HEK293T (cell line): Measurements from ENCODE around the gene PDE10A.

ENCODE experiments used
- CTCF ChIA-PET: fragments of 350-600 bp; formaldehyde crosslinking; extraction: SDS; loops from one replicate; lab custom pipeline; 2021; ENCODE audit warnings: antibody characterized with exemption, inconsistent platforms; lab: Yijun Ruan, JAX
- POLR2A ChIA-PET: fragments of 350-600 bp; formaldehyde crosslinking; extraction: SDS; loops from one replicate; lab custom pipeline; 2020; ENCODE audit warnings: antibody characterized with exemption, inconsistent platforms; lab: Yijun Ruan, JAX
- DNase-seq: peaks from one replicate; pipeline ENCODE4 v3.0.0; 2012; ENCODE audit warnings: mixed read lengths; ENCODE audit errors: extremely low spot score
- ARNT ChIP-seq: fragments of 450-650 bp; IDR thresholded peaks from 2 replicates; pipeline ENCODE4 v1.6.1; 2017; ENCODE audit warnings: mild to moderate bottlenecking
- BHLHE40 ChIP-seq: fragments of 450-650 bp; IDR thresholded peaks from 2 replicates; pipeline ENCODE4 v1.6.1; 2016; ENCODE audit warnings: mild to moderate bottlenecking, moderate library complexity, borderline replicate concordance
- CTBP1 ChIP-seq: fragments of 450-650 bp; IDR thresholded peaks from 2 replicates; pipeline ENCODE4 v1.6.1; 2016; ENCODE audit warnings: borderline replicate concordance
- ELF4 ChIP-seq: fragments of 450-650 bp; IDR thresholded peaks from 2 replicates; pipeline ENCODE4 v1.6.1; 2017; ENCODE audit warnings: antibody characterized with exemption
- FOXA1 ChIP-seq: fragments of 450-650 bp; IDR thresholded peaks from 2 replicates; pipeline ENCODE4 v1.6.1; 2016; ENCODE audit warnings: mild to moderate bottlenecking
- FOXK2 ChIP-seq: fragments of 450-650 bp; IDR thresholded peaks from 2 replicates; pipeline ENCODE4 v1.6.1; 2016; ENCODE audit warnings: mild to moderate bottlenecking
- FOXM1 ChIP-seq: fragments of 450-650 bp; IDR thresholded peaks from 2 replicates; pipeline ENCODE4 v1.6.1; 2017; ENCODE audit warnings: mild to moderate bottlenecking, borderline replicate concordance
- HDGF ChIP-seq: fragments of 450-650 bp; IDR thresholded peaks from 2 replicates; pipeline ENCODE4 v1.6.1; 2017; ENCODE audit warnings: antibody characterized with exemption, borderline replicate concordance
- L3MBTL2 ChIP-seq: fragments of 450-650 bp; conservative IDR thresholded peaks from 2 replicates; pipeline ENCODE4 v1.6.1; 2016; ENCODE audit warnings: mild to moderate bottlenecking
- LEF1 ChIP-seq: fragments of 450-650 bp; IDR thresholded peaks from 2 replicates; pipeline ENCODE4 v1.6.1; 2017; ENCODE audit warnings: mild to moderate bottlenecking, borderline replicate concordance
- NFRKB ChIP-seq: fragments of 450-650 bp; IDR thresholded peaks from 2 replicates; pipeline ENCODE4 v1.6.1; 2016; ENCODE audit warnings: mild to moderate bottlenecking, moderate library complexity
- SP1 ChIP-seq: fragments of 450-650 bp; IDR thresholded peaks from 2 replicates; pipeline ENCODE4 v1.6.1; 2017
- SUZ12 ChIP-seq: fragments of 450-650 bp; IDR thresholded peaks from 2 replicates; pipeline ENCODE4 v1.6.1; 2016; ENCODE audit warnings: mild to moderate bottlenecking
- TARDBP ChIP-seq: fragments of 450-650 bp; IDR thresholded peaks from 2 replicates; pipeline ENCODE4 v1.6.1; 2016
- ZNF384 ChIP-seq: fragments of 450-650 bp; IDR thresholded peaks from 2 replicates; pipeline ENCODE4 v1.6.1; 2016
- TF ChIP-seq, protein P1 (sequence below): fragments of 450-650 bp; IDR thresholded peaks from 2 replicates; pipeline ENCODE4 v1.6.1; 2016

The PDE10A gene

DNA sequence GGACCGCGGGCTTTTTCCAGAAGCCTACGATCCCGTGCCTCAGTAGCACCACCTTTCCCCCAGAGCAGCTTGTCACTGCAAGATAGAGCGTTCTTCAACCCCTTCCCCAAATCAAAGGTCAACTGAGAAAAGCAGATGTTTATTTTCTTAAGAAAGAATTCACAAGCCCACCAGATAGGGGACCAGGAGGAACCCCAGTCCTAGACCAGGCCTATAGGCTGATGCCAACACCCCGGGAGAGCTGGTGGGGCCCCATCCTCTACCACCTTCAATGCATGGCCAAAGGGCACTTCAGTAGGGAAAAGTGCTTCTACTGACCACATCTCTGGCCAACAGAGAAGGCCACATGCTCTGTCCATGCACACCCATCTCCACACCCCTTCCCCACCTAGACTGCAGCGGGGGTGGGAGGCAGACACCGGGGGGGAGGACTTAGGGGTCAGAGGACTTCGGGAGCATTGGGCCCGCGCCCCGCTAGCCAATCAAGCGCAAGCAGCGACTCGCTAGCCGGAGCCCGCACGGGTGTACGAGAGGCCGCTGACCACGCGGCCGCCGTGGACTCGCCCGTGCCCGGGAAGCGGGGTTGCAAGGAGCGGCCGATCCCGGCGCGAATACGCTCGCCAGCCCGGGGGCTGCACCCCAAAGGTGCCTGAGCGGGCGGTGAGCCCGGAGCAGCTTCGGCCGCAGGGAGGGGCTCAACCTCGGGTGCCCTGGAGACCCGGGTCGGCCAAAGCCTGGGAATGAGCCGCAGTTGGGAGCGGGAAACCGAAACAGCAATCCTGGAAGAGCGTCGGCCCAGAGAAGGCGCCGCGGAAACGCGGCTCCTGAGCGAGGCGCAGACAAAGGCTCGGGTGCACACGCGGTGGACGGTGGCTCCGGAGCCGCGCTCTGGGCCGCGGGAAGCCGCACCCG is 2.8 kb downstream of the PDE10A start:
- ChIA-PET POLR2A (no interaction called here), CTCF (interaction anchor here (0.5 kb wide), 1 partner anchor 1112 kb away, joined by 3 read pairs; no protein-coding TSS in a partner anchor)
- TF ChIP-seq, protein P1, sequence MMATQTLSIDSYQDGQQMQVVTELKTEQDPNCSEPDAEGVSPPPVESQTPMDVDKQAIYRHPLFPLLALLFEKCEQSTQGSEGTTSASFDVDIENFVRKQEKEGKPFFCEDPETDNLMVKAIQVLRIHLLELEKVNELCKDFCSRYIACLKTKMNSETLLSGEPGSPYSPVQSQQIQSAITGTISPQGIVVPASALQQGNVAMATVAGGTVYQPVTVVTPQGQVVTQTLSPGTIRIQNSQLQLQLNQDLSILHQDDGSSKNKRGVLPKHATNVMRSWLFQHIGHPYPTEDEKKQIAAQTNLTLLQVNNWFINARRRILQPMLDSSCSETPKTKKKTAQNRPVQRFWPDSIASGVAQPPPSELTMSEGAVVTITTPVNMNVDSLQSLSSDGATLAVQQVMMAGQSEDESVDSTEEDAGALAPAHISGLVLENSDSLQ, result no peak
- TF ChIP-seq ZNF384 (no peak), BHLHE40 (no peak), ELF4 (no peak), NFRKB (no peak), CTBP1 (no peak), TARDBP (no peak)
- no peak for DNase-seq

DNA sequence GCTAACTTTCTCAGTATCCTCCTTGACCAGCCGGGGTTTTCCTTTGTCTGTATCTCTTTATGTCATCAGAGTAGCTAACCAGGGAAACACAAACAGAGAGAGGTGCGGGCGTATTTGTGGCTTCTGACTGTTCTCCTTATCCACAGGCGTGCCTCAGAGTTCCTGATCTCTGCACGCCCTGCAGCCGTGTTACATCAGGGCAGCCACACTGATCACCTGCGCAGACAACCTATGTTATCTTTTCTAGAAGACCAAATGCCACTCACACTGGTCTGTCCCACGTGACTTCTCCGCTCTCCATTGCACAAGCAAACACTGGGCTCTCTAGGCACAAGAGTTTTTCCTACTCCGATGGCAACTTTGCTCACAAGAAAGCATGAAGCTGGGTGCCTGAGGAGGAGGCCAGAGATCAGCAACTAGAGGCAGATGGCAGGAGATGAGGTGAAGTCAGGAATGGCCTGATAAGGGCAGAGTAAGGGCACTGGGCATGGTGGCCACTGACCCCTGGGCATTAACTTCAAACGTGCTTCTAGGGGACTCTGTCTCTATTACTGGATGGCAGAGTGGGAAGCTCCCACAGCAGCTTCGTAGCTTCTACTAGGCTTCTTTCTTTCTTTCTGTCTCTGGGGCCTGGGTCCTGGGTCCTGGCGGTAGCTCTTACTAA is 4.5 kb downstream of the PDE10A start:
- ChIA-PET POLR2A (interaction anchor here (2.0 kb wide), 1 partner anchor 9 kb away, joined by 7 read pairs; no protein-coding TSS in a partner anchor), CTCF (interaction anchor here (0.9 to 1.4 kb wide), 2 partner anchors 71 to 218 kb away, joined by 4 to 6 read pairs; no protein-coding TSS in a partner anchor)
- TF ChIP-seq FOXM1 (no peak), FOXK2 (no peak), NFRKB (no peak), BHLHE40 (no peak), ZNF384 (no peak), TARDBP (no peak), L3MBTL2 (no peak), SP1 (no peak), HDGF (no peak), LEF1 (no peak), FOXA1 (no peak), ELF4 (no peak), CTBP1 (no peak), SUZ12 (no peak), ARNT (no peak)
- TF ChIP-seq, protein P1, result no peak
- no peak for DNase-seq

DNA sequence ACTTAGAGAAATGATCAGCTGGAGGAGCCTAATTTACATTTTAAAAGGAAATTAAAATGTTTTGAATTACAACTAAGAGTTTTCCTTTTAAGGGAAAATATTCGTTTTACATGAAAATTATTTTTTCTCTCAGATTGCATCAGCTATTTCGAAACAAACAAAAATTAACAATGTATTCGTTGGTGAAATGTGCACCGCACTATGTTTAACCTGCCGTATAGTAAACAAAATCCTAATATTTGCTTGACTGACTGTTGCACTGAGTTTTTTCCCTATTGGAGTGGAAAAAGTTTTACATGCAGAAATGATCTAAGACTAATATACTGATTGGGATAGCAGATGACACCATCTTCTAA is 5.7 kb downstream of the PDE10A start:
- no peak for DNase-seq

DNA sequence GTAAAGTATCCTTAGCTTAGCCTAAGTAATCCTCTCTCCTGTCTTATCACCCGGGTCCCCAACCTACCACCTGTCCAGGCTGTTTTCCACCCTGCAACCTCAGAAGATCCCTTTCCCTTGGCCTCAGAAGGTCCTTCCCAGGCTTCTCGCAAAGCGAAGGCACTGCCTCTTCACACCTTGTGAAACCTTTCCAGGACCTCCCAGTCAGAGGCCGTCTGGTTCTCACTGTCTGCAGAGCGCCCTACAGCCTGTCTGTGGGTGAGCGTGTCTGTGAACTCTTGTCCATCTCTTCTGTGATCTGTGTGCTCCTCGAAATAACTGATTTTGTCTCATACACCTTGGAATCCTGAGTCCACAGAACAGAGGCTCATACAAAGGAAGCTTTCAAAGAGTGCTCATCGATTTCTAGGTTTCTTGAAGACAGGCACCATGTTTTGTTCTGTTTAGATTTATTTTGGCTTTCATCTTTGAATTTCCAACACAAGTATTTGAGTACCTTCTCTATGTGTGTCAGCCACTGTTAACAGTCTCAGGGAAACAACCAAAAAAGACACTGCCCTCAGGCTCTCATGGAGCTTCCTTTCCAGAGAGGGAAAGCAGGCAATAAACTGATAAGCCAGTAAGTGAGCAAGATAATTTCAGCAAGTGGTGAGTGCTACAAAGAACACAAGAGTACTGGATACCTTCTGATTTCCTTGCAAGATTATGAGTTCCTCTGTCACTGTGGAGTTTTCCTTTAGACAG is 6.3 kb downstream of the PDE10A start:
- POLR2A ChIA-PET, result no interaction called here
- DNase-seq, result no peak
- no peak for TF ChIP-seq L3MBTL2
- TF ChIP-seq LEF1, result no peak
- TF ChIP-seq SUZ12, result no peak
- TF ChIP-seq ELF4, result no peak
- no peak for TF ChIP-seq TARDBP
- no peak for TF ChIP-seq FOXK2
- no peak for TF ChIP-seq HDGF
- no peak for TF ChIP-seq ARNT
- TF ChIP-seq, protein P1, result no peak
- TF ChIP-seq SP1, result no peak
- no peak for TF ChIP-seq CTBP1
- no peak for TF ChIP-seq FOXA1
- no peak for TF ChIP-seq FOXM1
- no peak for TF ChIP-seq BHLHE40
- TF ChIP-seq ZNF384, result no peak
- TF ChIP-seq NFRKB, result no peak
- CTCF ChIA-PET, result interaction anchor here (1.0 kb wide), 1 partner anchor 217 kb away, joined by 4 read pairs; no protein-coding TSS in a partner anchor

More for the DNA sequence above, 5.7 kb downstream of the PDE10A start:
- ChIA-PET POLR2A (interaction anchor here (2.0 kb wide), 1 partner anchor 8 kb away, joined by 7 read pairs; no protein-coding TSS in a partner anchor), CTCF (interaction anchor here (1.0 kb wide), 1 partner anchor 217 kb away, joined by 4 read pairs; no protein-coding TSS in a partner anchor)
- TF ChIP-seq TARDBP (no peak), CTBP1 (no peak), FOXM1 (no peak), FOXA1 (no peak), BHLHE40 (no peak), FOXK2 (no peak), L3MBTL2 (no peak), HDGF (no peak), SUZ12 (no peak), LEF1 (no peak), ARNT (no peak), ZNF384 (no peak), NFRKB (no peak), SP1 (no peak), ELF4 (no peak)
- TF ChIP-seq, protein P1, result no peak
